NT2/D1 (cell line): ENCODE data around the gene LIPC.

ENCODE experiments used
- DNase-seq: peaks from one replicate; pipeline ENCODE4 v3.0.0-alpha.2; 2011; ENCODE audit warnings: low read depth, low spot score
- H3K27me3 ChIP-seq: 2 replicates; pipeline ENCODE4 v1.6.0; 2011; ENCODE audit warnings: mild to moderate bottlenecking; ENCODE audit not compliant: insufficient read length, insufficient read depth
- H3K36me3 ChIP-seq: 2 replicates; pipeline ENCODE4 v1.6.1; 2011; ENCODE audit warnings: mild to moderate bottlenecking, low read length, mixed read lengths; ENCODE audit not compliant: insufficient read depth, insufficient read length
- H3K4me1 ChIP-seq: 2 replicates; pipeline ENCODE4 v1.5.1; 2011; ENCODE audit not compliant: insufficient read depth, insufficient read length
- H3K4me3 ChIP-seq: 2 replicates; pipeline ENCODE4 v1.5.1; 2011; ENCODE audit warnings: low read depth; ENCODE audit not compliant: insufficient read length
- H3K9ac ChIP-seq: 2 replicates; pipeline ENCODE4 v1.6.0; 2011; ENCODE audit warnings: low read depth; ENCODE audit not compliant: insufficient read length
- H3K9me3 ChIP-seq: 2 replicates; pipeline ENCODE4 v1.5.1; 2011; ENCODE audit warnings: mild to moderate bottlenecking, low read length; ENCODE audit not compliant: insufficient read depth
- SUZ12 ChIP-seq: IDR thresholded peaks from 2 replicates; pipeline ENCODE4 v1.6.1; 2011; ENCODE audit not compliant: insufficient read length, insufficient read depth; ENCODE audit errors: extremely low read depth
- YY1 ChIP-seq: IDR thresholded peaks from 2 replicates; pipeline ENCODE4 v1.6.1; 2011; ENCODE audit not compliant: insufficient read length, insufficient read depth
- ZNF274 ChIP-seq: IDR thresholded peaks from 2 replicates; pipeline ENCODE4 v1.6.1; 2011; ENCODE audit warnings: mild to moderate bottlenecking, low read depth, low read length

LIPC gene

DNA sequence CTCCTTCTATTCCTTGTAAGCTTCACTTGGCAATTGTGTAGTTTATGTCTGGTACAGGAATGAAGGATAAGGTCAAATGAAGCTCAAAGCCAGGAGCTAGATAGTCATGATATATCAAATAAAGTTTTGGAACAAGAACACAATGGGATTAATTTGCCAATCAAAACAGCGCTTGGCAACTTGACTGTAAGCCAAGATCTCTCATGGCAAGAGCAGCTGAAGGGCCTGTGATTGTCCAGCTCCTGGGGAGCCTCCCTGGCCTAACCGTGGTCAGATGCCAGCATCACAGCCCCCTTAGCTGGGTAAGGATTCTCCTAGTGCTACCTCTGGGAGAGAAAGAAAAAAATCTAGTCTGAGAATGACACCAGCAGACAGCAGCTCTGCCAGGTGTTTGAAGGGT, 97.2 kb downstream of the LIPC start:
- Histone ChIP-seq H3K4me3 (no peak overlapping the region), H3K9ac (no peak overlapping the region), H3K4me1 (no peaks in the 10 kb centered on the region), H3K27me3 (no peaks in the 10 kb centered on the region), H3K9me3 (no peaks in the 10 kb centered on the region), H3K36me3 (no peaks in the 10 kb centered on the region)
- TF ChIP-seq SUZ12 (no peak), ZNF274 (no peak), YY1 (no peak)
- DNase-seq = no peak

DNA sequence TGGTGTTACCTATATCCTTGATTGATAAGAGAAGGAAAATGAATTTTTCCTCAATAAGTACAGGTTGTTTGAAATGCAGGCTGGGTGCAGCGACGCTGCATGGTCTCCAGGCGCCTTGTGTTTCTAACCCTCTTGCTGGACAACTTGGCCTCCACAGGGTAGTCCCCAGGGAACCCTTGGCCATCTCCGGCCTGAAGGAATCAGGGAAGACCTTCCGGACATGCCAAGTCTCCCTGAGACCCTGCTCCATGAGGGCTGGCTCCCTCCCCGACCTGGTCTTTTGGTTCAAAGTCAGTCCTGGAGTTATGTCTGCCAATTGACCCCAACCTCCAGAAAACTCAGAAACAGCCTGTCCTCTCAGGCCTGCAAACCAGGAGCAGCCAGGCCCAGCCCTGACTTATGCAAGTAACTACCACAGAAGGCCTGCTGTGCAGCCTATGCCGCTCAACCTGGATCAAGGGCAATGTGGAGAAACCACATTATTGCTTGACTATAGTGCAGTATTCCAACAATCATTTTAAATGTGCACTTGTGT, 98.3 kb downstream of the LIPC start:
- Histone ChIP-seq H3K9me3 (no peaks in the 10 kb centered on the region), H3K27me3 (no peaks in the 10 kb centered on the region), H3K4me1 (no peaks in the 10 kb centered on the region), H3K36me3 (no peaks in the 10 kb centered on the region), H3K4me3 (no peak overlapping the region), H3K9ac (no peak overlapping the region)
- TF ChIP-seq YY1 (no peak), ZNF274 (no peak), SUZ12 (no peak)
- no peak for DNase-seq

DNA sequence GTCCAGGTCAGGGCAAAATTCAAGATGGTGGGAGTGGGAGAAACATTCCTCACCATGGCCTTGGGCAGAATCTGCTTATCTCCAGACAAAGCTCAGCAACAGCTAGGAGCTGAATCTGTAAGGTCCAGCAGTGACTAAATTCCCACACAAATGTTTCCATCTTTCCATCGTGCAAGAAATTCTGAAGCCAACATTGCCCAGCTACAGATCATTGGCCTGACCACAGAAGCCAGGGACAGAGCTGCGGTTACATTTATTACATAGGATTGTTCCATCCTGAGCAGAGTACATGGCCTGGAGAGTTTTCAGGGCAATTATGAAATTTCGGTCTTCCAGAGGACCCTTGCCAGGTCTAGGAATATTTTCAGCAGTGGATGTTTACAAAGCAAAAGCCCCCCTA, 100.3 kb downstream of the LIPC start:
- no peaks in the 10 kb centered on the region for H3K27me3 ChIP-seq
- no peaks in the 10 kb centered on the region for H3K9me3 ChIP-seq
- TF ChIP-seq SUZ12 (no peak), ZNF274 (no peak), YY1 (no peak)
- DNase-seq = no peak
- no peaks in the 10 kb centered on the region for H3K36me3 ChIP-seq
- H3K4me3 ChIP-seq = no peak overlapping the region
- no peak overlapping the region for H3K9ac ChIP-seq
- peaks cover 3% of the 10 kb centered on the region for H3K4me1 ChIP-seq

DNA sequence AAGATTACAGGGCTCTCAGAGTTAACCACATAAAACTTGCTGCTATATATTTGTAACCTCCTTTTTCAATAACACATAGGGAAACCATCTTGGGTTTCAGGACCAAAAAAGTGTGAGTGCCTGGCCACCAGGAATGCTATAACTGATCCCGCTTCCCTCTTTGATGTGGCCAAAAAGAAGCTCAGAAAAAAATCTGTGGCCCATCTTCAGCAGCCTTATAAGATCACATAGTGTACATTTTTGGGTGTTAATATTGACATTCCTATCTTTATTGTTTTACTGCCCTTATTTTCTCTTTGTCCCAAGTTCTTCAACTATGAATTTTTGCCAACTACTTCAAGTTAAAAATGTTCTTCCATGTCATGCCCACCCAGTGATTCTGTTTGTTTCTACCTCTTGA, 102.8 kb downstream of the LIPC start:
- Histone ChIP-seq H3K9ac (no peak overlapping the region), H3K9me3 (no peaks in the 10 kb centered on the region), H3K4me1 (peaks cover 6% of the 10 kb centered on the region), H3K36me3 (no peaks in the 10 kb centered on the region), H3K27me3 (no peaks in the 10 kb centered on the region), H3K4me3 (no peak overlapping the region)
- TF ChIP-seq ZNF274 = no peak
- TF ChIP-seq SUZ12 = no peak
- TF ChIP-seq YY1 = no peak
- DNase-seq = no peak

DNA sequence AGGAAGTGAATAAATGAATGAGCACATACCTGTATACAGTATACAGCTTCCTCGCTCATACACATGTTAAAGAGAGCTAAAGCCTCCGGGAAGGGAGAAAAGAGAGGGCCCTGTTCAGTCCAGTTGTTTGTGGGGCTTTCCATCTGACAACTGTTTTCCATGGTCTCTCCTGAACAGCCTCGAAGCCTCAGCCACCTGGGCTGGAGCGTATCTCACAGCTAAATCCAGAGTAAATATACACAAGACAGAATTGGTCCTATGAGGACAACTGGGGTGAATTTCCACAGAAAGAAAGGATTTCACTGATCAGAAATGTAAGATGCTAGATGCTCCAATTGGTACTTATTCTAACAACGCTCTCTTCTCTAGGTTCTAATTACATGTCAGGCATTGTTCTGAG, 103.5 kb downstream of the LIPC start:
- DNase-seq = no peak
- TF ChIP-seq YY1 = no peak
- no peak for TF ChIP-seq SUZ12
- TF ChIP-seq ZNF274 = no peak
- H3K27me3 ChIP-seq = no peaks in the 10 kb centered on the region
- H3K4me3 ChIP-seq = no peak overlapping the region
- H3K9ac ChIP-seq = no peak overlapping the region
- H3K4me1 ChIP-seq = peaks cover 6% of the 10 kb centered on the region
- H3K36me3 ChIP-seq = no peaks in the 10 kb centered on the region
- H3K9me3 ChIP-seq = no peaks in the 10 kb centered on the region

DNA sequence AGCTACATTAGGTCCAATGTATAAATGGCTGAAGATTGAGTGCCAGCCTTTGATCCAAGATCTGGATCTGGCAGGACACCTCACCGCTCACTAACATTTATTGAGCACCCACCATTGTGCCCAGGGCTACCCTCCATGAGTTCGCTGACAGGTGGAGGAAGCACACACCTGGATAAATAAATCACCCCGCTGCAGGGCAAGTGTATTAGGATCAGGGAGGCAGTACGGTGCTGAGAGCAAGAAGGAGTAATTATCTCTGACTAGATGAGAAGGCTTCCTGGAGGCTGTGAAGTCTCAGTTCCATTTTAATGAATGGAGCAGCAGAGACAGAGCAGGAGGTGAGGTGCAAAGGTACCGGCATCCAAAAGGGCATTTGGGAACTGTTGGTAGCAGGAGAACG, 104.1 kb downstream of the LIPC start:
- Histone ChIP-seq H3K9me3 (no peaks in the 10 kb centered on the region), H3K36me3 (no peaks in the 10 kb centered on the region), H3K27me3 (no peaks in the 10 kb centered on the region), H3K4me3 (no peak overlapping the region), H3K4me1 (peaks cover 6% of the 10 kb centered on the region), H3K9ac (no peak overlapping the region)
- no peak for TF ChIP-seq ZNF274
- TF ChIP-seq YY1 = no peak
- TF ChIP-seq SUZ12 = no peak
- DNase-seq = no peak

DNA sequence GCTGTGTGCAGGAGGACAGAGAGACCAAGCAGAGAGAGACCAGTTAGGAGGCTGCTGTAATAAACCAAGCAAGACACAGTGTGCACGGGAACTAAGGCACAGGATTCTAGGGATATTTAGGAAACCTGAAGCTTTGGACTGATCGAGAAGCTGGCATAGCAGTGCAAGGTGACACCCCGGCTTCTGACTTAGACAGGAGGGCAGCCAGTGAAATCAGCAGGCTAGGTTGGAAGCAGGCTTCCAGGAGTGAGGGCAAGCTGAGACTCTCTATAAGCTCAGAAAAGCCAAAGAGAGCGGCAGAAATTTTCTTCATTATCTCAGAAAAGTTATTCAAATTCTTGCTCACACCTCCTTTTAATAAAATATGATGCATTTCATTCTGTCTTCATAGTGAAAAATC, 104.6 kb downstream of the LIPC start:
- no peaks in the 10 kb centered on the region for H3K9me3 ChIP-seq
- DNase-seq = no peak
- H3K4me3 ChIP-seq = no peak overlapping the region
- no peaks in the 10 kb centered on the region for H3K27me3 ChIP-seq
- H3K9ac ChIP-seq = no peak overlapping the region
- TF ChIP-seq YY1 = no peak
- no peak for TF ChIP-seq SUZ12
- no peak for TF ChIP-seq ZNF274
- peaks cover 6% of the 10 kb centered on the region for H3K4me1 ChIP-seq
- no peaks in the 10 kb centered on the region for H3K36me3 ChIP-seq

DNA sequence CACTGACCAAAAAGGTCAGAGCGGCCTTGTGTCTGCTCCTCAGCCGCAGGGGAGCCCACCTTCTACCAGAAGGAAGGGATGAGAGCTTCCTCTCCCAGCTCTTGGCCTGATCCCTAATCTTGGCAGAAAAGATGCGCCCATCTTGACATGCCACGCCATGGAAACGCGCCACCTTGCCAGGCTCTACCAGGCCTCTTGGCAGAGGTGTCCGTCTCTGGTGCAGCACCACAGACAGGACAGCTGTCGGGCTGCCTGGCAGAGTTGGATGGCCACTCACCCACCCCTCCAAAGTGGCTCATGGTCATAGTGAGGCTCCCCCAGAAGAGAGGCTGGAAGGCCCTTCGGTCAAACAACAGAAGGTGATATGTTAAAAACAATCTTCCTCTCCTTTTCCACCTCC, 105.2 kb downstream of the LIPC start:
- Histone ChIP-seq H3K36me3 (no peaks in the 10 kb centered on the region), H3K27me3 (no peaks in the 10 kb centered on the region), H3K9me3 (no peaks in the 10 kb centered on the region), H3K4me1 (peaks cover 6% of the 10 kb centered on the region), H3K4me3 (no peak overlapping the region), H3K9ac (no peak overlapping the region)
- DNase-seq = no peak
- TF ChIP-seq YY1 = no peak
- TF ChIP-seq SUZ12 = no peak
